ENCODE data around the gene LYSMD1.
A peak's percentile ranks its signal among the peaks of the same experiment; 100 is the strongest.

Gene LYSMD1

DNA sequence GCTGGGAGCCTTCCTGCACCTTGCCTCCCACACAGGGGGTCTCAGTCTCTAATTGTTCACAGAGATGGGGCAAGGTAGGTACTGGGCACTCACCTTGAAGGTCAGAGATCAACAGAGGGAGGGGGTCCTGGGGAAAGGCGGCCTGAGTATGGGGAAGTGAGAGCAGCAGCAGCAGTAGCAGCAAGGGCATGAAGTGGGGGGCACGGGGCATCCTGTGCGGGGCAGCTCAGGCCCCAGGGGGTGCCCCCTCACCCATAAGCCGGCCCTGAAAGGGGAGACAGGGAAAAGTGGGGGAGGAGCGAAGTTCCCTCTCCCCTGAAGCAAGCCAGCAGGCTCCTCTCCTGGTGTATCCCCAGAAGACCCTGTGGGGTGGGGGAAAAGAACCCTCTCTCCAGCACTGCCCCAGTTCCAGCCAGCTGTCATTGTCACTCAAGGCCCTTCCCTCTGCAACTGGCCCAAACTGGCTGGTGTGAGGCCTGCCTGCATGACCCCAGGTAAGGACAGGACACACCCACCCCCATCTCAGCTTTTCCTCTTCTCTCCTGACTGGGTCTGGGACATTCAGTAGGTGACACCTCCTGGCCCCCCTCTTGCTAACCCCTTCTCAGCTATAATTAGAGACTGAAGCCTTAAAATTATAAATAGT, 23.2 kb downstream of the LYSMD1 start:
- no peak for DNase-seq (ENCODE audit: low read depth in 2 of 2)

DNA sequence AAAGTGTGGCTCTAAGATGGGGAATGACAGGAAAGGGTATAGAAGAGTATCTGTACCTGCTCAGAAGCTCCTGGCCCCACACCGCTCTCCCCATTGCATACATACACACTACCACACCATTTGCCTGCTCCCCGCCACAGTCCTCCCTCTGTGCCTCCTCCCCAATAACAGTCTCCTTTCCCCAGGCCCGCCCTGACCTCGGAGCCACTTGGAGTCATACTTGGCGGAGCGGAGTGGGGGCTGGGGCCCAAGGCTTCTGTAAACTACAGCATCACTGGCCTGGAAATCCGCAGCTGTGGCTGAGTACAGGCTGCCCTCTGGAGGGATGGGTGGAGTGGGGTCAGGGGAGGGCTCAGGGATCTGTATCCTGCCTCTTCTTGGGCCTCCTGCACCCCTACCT, 27.9 kb downstream of the LYSMD1 start:
- no peak for DNase-seq (ENCODE audit: low read depth in 2 of 2)

DNA sequence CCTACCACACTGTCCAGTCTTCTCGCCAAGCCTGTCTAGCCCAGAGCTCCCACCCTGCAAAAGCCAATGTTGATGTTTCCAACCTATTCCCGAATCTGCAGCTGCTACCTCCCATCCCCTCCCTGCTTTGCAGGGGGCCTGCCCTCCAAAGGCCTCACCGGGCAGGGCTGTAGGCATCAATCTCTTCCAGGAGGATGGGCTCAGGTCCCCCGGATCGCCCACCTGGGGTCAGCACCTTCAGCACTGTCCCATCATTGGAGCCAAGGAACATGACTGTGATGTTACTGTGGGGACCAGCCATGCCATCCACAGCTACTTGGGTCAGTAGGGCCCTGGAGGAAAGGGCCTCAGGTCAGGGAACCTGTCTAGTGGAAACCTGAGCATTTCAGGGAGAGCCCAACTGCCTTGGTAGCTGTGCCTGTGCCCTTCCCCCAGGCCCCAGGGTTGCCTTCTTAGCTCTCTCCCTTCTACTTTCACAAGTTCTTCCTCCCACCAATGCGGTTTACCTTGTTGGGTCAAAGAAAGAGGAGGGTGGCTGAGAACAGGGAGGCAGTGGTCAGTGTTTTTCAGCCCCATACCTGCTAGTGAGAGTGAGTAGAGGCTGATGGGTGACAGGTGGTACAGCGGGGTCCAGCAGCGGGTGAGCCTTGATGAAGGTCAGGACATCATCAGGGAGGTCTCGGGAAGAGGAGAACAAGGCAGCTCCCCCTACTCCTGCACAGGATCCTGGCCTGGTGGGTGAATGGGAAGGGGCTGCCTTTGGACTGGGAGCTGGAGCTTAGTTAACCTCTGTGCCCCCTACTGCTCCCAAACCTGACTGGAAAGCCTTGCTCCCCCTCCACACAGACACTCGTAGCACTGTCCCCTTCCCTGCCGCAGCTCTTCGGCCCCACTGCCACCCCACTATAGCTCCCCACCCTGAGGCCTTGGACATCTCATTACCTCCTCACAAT, 30.0 kb downstream of the LYSMD1 start:
- DNase-seq (ENCODE audit: low read depth in 2 of 2): no peak

DNA sequence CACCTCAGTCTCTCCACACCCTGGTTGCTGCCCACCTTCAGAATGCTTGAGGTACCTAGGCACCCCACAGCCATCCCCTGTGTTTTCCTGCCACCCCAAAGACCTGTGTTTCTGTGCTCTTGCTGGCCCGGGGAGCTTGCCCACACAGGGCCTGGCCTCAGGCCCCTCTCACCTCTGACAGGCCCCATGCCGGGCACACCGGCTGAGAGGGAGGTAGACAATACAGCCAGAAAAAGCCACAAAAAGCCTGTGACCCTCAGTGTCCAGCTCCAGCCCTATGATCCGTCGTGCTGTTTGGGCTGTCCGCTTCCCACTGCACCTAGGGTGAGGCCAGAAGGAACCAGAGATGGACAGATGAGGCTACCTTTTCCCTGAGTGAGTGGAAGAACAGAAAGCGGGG, 30.7 kb downstream of the LYSMD1 start:
- DNase-seq (ENCODE audit: low read depth in 2 of 2): no peak

DNA sequence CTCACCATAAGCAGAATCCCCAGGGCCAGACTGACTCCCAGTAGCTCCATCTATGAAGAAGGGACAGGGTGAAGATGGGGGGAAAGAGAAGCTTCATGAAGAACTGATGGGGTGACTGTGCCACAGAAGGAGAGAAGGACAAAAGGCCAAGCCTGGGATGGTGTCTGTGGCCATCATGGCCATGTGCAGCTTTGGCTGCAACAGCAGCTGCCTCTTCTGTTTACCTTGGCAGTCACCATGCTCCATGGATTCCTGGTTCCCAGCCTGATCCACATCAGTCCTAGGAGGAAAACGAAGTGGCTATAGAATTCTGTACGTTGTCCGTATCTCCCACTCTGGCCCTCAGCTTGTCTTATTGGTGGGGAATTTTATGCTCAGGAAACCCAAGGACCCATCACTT, 31.3 kb downstream of the LYSMD1 start:
- DNase-seq (ENCODE audit: low read depth in 2 of 2): no peak

DNA sequence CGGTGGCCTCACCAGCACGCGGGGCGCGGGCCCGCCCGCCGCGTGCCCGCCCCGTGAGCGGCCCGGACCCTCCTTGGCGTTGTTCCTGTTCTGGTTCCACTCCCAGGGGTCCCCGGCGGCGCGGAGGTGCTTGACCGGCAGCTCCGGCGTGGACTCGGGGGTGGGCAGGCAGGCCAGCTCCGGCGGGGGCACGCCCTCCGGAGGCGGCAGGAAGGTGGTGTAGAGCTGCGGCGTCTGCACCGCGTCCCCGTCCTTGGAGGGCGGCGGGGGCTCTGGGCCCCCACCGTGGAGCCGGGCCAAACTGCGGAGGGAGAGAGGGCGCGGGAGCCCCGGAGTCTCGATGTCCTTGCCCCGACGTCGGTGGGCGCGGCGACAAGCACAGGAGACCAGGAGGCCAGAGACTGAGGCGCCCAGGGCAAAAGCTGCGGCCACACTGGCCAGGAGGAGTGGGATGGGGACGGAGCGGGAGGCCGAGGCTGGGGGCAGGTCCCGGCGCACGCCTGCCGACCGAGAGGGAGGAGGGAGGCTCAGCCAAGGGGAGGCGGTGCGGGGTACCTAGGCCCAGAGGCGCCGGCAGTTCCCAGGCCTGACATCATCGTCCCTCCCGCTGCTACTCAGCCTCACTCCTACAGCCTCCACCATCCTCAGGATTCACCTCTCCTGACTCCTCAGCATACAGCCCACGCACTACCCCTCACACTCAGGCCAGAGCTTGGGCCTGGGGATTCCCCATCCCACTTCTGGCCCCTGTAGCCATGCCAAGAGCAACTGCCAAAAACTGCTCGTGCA, 32.5 kb downstream of the LYSMD1 start:
- no peak for DNase-seq (ENCODE audit: low read depth in 2 of 2)

DNA sequence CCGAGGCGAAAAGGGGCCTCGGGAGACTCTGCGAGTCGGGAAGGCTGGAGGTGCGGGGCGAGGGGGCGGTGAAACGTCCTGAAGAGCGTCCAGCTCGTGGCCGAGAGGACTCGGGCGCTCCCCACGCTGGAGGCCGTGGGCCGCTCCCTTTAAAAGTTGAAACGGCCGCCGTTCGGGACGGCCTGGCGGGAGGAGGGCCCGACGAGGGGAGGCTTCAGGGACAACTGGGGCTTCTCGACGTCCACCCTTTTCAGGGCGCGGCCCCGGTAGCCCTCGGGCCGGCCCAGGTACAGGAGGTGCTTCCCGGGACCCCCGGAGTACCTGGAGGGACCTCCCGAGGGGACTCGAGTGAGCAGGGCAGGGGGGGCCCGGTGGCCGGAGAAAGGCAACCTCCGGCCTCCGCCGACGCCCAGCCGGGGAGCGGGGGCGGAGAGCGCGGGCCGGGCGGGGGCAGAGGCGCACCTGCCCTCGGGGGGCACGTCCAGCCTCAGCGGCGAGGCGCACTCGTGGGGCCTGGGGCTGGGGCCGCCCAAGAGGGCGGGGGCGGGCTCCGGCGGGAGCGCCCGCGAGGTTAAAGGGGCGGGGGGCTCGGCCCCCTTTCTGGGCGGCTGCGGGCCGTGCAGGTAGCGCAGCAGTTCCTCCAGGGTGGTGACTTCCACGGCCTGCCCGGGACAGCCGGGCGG, 33.2 kb downstream of the LYSMD1 start:
- no peak for DNase-seq (ENCODE audit: low read depth in 2 of 2)

DNA sequence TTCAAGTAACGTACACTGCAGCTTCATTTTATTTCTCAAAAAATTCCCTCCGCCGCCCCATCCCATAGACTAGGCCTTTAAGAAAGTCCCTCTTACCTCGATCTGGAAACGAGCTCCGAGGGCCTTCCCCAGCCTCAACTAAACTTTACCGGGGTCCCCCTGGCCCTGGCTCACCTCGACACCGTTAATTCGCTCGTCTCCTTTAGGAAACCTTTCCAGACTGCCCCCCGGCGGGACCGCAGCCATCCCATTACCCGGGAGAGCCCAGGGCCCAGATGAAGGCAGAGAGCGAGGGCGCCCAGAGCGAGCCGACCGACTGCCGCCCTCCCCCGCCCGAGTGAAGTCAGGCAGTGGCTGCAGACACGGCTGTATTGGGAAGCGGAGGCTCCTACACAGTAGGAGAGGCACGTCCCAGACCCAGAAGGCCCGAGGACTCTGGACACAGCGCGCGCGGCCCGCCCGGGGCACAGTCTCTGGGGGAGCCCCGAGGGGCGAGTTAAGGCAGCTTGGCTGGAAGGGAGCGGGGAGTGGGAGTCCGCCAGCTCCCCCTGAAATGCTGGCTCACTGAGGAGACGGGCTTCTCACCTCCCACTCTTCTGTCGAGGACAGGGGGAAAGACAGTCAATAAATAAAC, 33.9 kb downstream of the LYSMD1 start:
- no peak for DNase-seq (ENCODE audit: low read depth in 2 of 2)

DNA sequence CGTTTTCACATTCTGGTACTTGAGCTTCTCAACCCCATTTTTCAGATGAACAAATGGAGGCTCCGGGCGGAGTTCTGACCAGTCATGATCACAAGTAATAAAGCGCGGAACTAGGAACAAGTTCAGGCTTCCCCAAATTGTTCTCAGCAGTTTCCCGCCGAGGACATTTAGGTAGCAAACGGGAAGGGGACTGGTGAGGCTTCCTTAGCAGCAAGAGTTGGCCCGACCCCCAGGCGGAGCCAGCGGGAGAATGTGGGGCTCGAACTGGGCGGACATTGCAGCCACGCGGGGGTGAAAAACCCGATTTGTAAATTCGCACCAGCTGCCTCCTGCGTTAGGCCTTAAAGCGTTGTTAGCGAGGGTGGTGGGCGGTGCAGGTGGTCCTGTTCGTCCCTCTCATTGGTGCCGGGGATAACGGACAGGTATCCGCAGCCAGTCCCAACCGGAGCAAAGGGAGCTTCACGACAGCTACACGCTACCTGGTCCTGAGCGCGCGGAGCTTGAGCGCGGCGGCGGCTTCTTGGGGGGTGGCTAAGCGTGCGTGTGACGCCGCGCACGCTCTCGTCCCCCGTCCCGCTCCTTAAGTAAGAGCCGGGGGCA, 34.6 kb downstream of the LYSMD1 start:
- peak; percentile 46 to 47 for DNase-seq (ENCODE audit: low read depth in 2 of 2)

DNA sequence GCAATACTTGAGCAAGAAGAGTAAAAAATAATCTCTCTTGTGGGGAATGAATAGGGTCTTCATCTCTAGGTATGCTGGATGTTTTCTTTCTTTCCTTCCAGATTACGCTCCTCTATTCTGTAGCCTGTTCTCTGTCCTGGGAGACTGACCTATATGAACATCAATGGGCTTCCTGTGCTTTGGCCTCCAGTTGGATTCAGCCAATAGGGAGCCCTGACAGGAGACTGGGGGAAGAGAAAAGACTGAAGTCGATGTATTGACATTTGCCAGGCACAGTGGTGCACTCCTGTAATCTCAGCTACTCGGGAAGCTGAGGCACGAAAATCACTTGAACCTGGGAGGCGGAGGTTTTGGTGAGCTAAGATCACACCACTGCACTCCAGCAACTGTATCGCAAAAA, 36.9 kb downstream of the LYSMD1 start:
- no peak for DNase-seq (ENCODE audit: low read depth in 2 of 2)

DNA sequence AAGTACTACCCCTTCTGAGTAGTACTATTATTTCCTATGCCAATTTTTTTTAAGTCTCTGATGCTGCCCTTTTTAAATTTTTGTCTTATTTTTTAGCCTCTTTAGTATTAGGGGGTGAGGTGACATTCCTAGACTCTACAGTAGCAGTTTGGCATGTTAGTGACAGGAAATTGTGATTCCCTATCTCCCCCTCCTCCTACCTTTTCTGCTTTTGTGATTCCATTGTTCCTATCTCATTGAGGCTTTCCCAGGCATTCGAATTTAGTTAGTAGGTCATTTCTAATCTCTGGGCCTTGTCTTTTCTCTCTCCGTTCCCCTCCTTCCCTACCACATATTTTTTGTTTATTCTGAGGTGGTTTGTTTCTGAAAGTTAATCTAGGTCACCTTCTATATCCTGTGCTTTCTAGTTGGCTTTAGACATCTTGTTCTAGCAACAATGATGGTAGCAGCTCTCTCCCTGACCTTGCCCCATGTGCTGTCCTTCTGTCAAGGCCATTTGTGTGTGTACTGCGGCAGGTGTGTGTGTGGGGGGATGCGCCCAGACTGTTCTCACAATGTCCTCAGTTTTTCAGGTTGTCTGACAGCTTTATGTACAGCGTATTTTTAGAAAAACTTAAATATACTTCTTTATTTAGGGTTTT, 40.8 kb downstream of the LYSMD1 start:
- DNase-seq (ENCODE audit: low read depth in 2 of 2): no peak

DNA sequence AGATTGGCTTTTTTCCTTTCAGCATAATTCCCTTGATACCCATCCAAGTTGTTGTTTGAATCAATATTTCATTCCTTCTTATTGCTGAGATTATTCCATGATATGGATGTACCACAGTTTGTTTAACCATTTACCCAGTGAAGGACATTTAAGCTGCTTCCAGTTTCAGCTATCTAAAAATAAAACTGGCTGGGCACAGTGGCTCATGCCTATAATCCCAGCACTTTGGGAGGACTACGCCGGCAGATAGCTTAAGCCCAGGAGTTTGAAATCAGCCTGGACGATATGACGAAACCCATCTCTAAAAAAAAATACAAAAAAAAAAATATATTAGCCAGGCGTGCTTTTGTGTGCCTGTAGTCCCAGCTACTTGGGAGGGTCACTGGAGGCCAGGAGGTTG, 51.8 kb downstream of the LYSMD1 start:
- DNase-seq (ENCODE audit: low read depth in 2 of 2): no peak
